LNCaP clone FGC (cell line): Measurements from ENCODE around the gene SRRM3.
"Not testable (repeated sequence)": the region's sequence is repeated elsewhere in the genome, so short reads cannot be mapped to it uniquely, and the experiment has no call there.

ENCODE experiments used
- DNase-seq: peaks from one replicate; pipeline ENCODE4 v3.0.0-alpha.2; 2011; ENCODE audit warnings: low read depth
- H3K4me3 ChIP-seq: 2 replicates; pipeline ENCODE4 v1.5.1; 2011; ENCODE audit warnings: mild to moderate bottlenecking, low read depth, low read length, control low read depth
- CTCF ChIP-seq: IDR thresholded peaks from 2 replicates; pipeline ENCODE4 v1.5.1; 2012; ENCODE audit warnings: mild to moderate bottlenecking; ENCODE audit not compliant: control insufficient read depth, insufficient read depth; ENCODE audit errors: extremely low read depth

The SRRM3 gene

GRCh38 chr7:76333511-76334101 lies 131.9 kb downstream of the SRRM3 start:
- TF ChIP-seq CTCF = no peak
- H3K4me3 ChIP-seq = no peak overlapping the region
- no peak for DNase-seq

GRCh38 chr7:76334320-76334967 lies 132.7 kb downstream of the SRRM3 start:
- no peak for DNase-seq
- TF ChIP-seq CTCF = no peak
- H3K4me3 ChIP-seq = no peak overlapping the region

GRCh38 chr7:76335417-76335816 lies 133.7 kb downstream of the SRRM3 start:
- not testable (repeated sequence) for H3K4me3 ChIP-seq, DNase-seq

- H3K4me3 ChIP-seq = no peak overlapping the region
- no peak for TF ChIP-seq CTCF
- no peak for DNase-seq
Observed at GRCh38 chr7:76336094-76336493, 134.4 kb downstream of the SRRM3 start.
